ENCODE results near the gene GGN.
"Not testable (repeated sequence)": the region's sequence is repeated elsewhere in the genome, so short reads cannot be mapped to it uniquely, and the experiment has no call there.

The GGN gene

GRCh38 chr19:38411041-38411712, 23.3 kb upstream of the GGN start:
- DNase-seq: no peak

- not testable (repeated sequence) for DNase-seq
These were observed 22.6 kb upstream of the GGN start for GRCh38 chr19:38410407-38410806.

DNA sequence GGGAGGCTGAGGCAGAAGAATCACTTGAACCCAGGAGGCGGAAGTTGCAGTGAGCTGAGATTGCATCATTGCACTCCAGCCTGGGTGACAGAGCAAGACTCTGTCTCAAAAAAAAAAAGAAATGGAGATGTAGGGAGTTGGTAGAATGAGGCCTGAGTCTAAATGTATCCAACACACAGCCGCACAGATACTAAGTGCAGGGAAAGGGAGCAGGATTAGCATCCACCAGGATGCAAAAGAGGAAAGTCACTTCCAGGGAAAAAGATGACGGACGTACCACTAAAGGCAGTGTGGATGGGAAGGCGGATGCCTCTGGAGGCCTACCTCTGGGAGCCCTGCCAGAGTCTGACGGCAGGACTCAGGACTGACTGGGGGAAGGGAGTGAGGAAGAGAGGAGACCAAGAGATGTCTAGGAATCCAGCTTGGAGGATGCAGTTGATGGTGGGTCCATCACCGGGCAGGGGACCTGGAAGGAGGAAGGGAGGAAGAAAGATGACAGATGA, 21.8 kb upstream of the GGN start:
- DNase-seq: no peak

DNA sequence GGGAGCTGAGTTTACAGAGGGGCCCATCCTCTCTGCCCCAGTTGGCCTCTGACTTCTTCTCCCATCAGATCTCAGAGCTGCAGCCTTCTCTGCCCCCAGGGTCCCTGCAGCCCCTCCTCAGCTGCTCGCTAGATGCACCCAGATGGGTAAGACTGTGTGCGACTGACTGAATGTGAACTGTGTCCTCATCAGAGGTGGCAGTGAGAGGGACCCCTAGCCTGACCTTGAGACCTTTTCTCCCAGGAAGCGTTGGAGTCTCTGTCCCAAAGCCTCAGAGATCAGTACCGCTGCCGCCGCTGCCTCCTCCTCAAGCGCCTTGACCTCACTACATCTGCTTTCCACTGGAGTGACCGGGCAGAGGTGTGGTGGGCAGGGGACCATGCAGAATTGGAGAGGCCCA, 17.4 kb upstream of the GGN start:
- DNase-seq: no peak

DNA sequence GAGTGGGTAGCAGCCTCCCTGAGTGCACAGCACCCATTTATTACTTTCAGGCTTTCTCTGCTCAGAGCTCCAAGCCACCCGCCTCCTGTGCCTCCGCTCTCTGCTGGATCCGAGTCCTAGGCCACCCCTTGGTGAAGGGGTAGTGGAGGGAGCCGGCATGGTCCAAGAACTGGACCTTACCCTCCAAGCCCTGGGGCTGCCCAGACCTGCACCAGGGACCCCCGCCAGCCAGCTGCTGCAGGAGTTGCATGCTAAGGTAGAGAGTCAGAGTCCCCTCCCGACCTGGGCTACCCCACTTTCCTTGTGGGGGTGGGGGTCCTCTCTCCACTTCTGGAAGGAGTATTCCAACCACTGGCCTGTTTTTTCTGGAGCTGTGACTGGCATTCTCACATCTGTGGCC, 17.0 kb upstream of the GGN start:
- no peak for DNase-seq

- peak; percentile 98 for DNase-seq
These were observed 15.3 kb upstream of the GGN start, which contains the start of gene FAM98C for GRCh38 chr19:38402967-38403674. Gene FAM98C (plus strand): TSS chr19:38403093. CDS start chr19:38403154, 61 bp downstream.

DNA sequence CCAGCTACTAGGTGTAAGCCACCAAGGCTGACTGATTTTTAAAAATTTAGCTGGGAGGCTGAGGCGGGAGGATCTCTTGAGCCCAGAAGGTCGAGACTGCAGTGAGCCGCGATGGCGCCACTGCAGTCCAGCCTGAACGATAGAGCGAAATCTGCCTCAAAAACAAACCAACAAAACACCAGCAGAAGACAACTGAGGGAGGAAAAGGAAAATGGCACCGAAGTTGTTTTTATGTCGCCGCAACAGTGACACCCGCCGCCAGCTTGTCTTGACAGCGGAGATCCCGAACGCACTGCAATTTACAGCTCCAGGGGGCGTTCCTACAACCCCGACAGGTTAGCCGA, 14.8 kb upstream of the GGN start:
- no peak for DNase-seq

GRCh38 chr19:38401148-38401547, 13.3 kb upstream of the GGN start:
- DNase-seq: no peak

DNA sequence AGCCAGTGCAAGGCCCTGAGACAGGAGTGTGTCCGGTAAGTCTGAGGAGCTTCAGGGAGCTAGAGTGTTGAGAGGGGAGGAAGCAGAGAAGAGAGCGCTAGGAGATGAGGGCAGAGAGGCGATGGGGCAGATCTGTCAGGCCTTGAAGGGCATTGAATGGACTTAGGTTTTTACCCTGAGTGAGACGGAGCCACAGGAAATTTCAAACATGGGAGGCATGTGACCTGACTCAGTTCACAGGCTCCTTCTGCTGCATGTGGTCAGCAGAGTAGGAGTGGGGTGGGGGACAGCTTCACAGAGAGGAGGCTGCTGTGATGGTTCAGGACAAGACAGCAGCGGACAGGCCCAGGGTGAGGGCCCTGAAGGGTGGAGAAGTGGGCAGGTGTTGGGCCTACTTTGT, 12.5 kb upstream of the GGN start:
- no peak for DNase-seq

GRCh38 chr19:38399537-38399936, 11.7 kb upstream of the GGN start:
- no peak for DNase-seq

DNA sequence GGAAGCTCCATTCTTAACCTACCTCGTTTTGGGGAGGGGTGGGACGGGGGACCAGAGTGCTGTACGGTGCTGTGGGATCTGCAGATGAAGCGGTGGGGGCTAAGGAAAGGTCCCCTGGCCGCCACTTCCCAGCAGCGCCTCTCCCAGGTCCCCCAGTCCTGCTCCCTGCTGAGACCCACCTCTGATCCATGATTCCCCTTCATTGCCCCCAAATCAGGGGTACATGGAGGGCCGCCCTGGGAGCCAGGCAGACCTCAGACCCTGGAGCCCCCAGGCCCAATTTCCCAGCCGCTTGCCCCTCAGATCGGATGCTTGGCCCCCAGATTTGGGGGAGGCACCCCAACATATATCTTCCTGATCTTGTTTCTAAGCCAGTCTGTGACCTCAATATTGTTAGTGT, 11.2 kb upstream of the GGN start:
- DNase-seq: no peak

- no peak for DNase-seq
These were observed 7.7 kb upstream of the GGN start for GRCh38 chr19:38395381-38396114.

DNA sequence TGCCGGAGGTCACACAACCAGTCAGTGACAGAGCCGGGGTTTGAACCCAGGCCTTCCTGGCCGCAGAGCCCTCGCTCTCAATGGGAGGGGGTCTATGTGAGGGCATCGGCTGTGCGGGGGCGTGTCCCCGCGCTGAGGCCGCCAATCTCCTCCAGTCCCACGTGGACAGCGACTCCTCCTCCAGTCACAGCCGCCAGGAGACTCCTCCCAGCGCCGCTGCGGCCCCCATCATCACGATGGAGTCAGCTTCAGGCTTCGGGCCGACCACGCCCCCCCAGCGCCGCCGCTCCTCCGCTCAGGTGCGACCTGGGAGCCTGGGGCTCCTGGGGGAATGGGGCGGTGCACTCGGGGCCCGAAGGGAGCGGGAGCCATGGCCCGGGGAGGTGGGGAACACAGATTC, 6.7 kb upstream of the GGN start:
- peak; percentile 32 for DNase-seq

DNA sequence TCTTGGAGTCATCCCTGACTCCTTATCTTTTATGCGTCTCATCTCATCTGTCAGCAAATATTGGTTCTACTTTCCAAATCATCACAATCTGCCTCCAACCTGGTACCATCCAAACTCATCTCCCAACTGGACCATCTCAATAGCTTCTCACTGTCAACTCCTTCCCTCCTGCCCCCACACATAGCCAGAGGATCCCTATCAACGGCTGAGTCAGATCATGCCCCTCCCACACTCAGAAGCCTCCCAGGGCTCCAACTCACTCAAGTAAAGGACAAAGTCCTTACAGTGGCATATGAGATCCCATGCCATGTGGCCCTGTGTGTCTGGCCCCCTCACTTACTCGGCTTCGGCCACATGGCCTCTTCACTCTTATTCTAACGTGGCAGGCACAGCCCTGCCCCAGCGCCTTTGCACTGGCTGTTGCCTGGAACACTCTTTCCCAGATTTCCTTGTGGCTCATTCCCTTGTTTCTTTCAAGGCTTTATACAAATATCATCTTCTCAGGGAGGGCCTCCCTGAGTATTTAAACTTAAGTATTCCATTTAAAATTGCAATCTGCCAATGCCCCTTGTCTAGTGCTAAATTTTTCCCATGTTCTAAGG, 5.0 kb upstream of the GGN start:
- no peak for DNase-seq

GRCh38 chr19:38391911-38392464, 4.2 kb upstream of the GGN start:
- DNase-seq: no peak

GRCh38 chr19:38389957-38390924, 2.4 kb upstream of the GGN start:
- no peak for DNase-seq

DNA sequence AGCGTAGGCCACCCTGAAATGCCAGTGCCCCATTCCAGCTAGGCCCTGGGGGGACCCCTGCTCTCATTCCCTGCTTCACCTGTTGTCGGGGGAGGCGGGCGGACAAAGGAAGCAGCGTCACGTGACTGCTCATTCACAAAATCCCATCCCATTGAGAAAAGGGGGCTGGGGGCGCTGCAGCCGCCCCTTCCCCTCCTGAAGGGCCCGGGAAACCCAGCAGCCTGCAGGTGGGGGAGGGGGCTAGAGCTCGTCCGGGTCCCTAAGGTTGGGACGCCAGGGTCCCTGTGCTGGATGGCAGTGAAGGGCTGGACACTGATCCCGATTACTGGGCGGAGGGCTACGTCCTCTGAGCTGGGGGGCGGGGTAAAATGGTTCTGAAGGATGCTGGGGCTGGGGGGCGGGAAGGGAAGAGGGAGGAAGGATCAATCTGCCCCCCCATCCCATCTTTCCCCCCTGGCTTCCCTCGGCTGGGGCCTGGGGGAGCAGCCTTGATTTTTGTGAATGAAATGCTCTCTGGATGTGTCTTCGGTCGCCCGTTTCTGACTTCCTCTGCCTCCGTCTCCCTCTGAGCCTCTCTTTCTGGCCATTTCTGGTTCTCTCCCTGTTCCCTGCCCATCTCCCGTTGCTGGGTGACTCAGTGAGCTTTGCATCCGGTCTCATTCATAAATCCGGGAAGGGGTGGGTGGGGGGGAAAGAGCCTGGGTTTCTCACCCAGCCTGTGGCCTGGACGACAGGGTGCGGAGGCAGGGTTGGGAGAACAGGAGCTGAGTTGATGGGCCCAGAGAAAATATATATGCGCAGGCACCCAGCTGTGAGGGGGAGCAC, 1.5 kb upstream of the GGN start:
- DNase-seq: no peak

DNA sequence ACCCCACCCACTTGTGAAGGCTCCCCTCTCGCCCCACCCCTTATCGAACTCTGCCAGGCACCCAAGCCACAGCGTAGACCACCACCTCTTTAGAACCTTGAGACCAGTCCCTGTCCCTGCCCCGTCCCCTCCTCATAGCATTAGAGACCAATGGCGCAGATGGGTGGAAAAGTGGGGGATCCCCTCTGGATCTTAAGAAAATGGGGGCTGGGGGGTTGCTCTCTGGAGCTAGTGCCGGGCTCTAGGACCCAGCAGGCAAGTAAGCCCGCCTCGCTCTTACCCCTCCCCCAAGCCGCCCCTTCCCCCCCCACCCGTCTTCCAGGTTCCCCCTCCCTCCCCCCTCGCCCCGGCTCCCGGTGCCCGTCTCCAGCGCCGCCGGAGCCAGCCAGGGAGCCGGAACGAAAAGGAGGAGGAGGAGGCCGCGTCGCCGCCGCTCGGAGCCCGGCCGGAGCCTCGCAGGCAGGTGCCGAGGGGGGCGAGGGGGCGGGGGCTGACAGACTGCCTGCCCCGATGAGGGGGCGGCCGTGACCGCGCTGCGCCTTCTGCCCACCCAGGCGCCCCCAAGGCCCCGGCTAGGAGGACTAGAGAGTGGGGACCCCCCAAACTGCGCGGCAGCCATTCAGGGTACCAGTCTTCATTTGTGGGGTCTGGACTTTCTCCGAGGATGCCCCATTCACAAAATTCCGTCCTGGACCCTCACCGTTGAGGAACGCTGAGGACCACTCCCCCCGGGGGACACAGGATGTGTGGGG, 691 bp upstream of the GGN start, which contains the start of gene SPRED3:
TSS of gene SPRED3 (plus strand) at position 349 of the 752 bp plus-strand sequence. CDS start 1,606 bp downstream, outside the sequence.
- no peak for DNase-seq

GRCh38 chr19:38386971-38387549, 774 bp downstream of the GGN start:
- DNase-seq: no peak
